ENCODE measurements around the gene UQCC2. TPM values are rescaled to one million over a fixed set of nuclear protein-coding genes. Genes with fewer than 3 reads are reported as not detected.

UQCC2 gene
- polyA plus RNA-seq, 1 of the 3 experiments (the other 2 are of a cell fraction): 59.0 TPM

- Histone ChIP-seq H3K36me3 (replicated peaks in 1 of 2; ENCODE audit: control insufficient read depth in 1 of 2, insufficient read depth in 2 of 2, low read length in 1 of 2) (no peaks in the 10 kb centered on the region), H2AFZ (ENCODE audit: low read depth) (no peak overlapping the region), H3K4me2 (no peak overlapping the region), H3F3A (replicated peaks; ENCODE audit: insufficient read depth) (no peaks in the 10 kb centered on the region), H3K27me3 (ENCODE audit: insufficient read depth) (peaks cover 60% of the 10 kb centered on the region), H3K9me3 (no peaks in the 10 kb centered on the region), H4K20me1 (ENCODE audit: insufficient read depth) (no peaks in the 10 kb centered on the region), H3K27ac (ENCODE audit: low read depth in 2 of 2, low read length in 1 of 2) (no peak overlapping the region), H3K9ac (no peak overlapping the region), H3K4me1 (ENCODE audit: control insufficient read depth in 1 of 2, insufficient read depth in 2 of 2, low read depth in 1 of 2, low read length in 1 of 2) (no peaks in the 10 kb centered on the region; a peak in 1 of 4 replicates), H3K79me2 (ENCODE audit: insufficient read depth) (no peaks in the 10 kb centered on the region), H3K9me2 (no peaks in the 10 kb centered on the region), H3K4me3 (ENCODE audit: low read depth in 2 of 2, low read length in 1 of 2) (no peak overlapping the region)
- TF ChIP-seq MEF2A (IDR thresholded peaks at IDR 0.05; ENCODE audit: borderline replicate concordance, low read depth) (no peak), TCF12 (IDR thresholded peaks at IDR 0.05) (no peak), JUND (IDR thresholded peaks at IDR 0.05) (no peak), TAF1 (IDR thresholded peaks at IDR 0.05; ENCODE audit: borderline replicate concordance, low read depth, low read length) (no peak), RAD21 (IDR thresholded peaks at IDR 0.05; ENCODE audit: low read length) (no peak), GATA2 (CRISPR knock-in tag; IDR thresholded peaks at IDR 0.05) (no peak), RCOR1 (IDR thresholded peaks at IDR 0.05; ENCODE audit: low read length) (no peak), PBX3 (IDR thresholded peaks at IDR 0.05) (no peak), FOSL2 (IDR thresholded peaks at IDR 0.05; ENCODE audit: borderline replicate concordance, low read depth) (no peak), USF2 (IDR thresholded peaks at IDR 0.05; ENCODE audit: borderline replicate concordance, low read depth, low read length) (no peak), ELF1 (IDR thresholded peaks at IDR 0.05) (no peak), SIN3A (IDR thresholded peaks at IDR 0.05; ENCODE audit: borderline replicate concordance, low read depth, low read length) (no peak), EZH2phosphoT487 (IDR thresholded peaks at IDR 0.05; ENCODE audit: borderline replicate concordance, low read depth) (no peak), USF1 (IDR thresholded peaks at IDR 0.05; ENCODE audit: borderline replicate concordance, low read depth) (no peak)
- 55% methylated on average over 7 of the region's 7 CpGs for WGBS (ENCODE audit: low lambda C conversion rate)
- CTCF ChIA-PET: interaction anchor here (1.0 to 8.2 kb wide), 6 partner anchors 10 to 42 kb away, joined by 3 to 59 read pairs (median 3); partner anchors contain the start of gene UQCC2
- DNase-seq: no peak
- POLR2A ChIA-PET: no interaction called here
Observed at GRCh38 chr6:33725891-33726673, 14.6 kb upstream of the UQCC2 start.

GRCh38 chr6:33725222-33725621 is 13.7 kb upstream of the UQCC2 start:
- Histone ChIP-seq H3F3A (replicated peaks; ENCODE audit: insufficient read depth) (no peaks in the 10 kb centered on the region), H3K9me3 (no peaks in the 10 kb centered on the region), H3K9me2 (no peaks in the 10 kb centered on the region), H3K27me3 (ENCODE audit: insufficient read depth) (peaks cover 66% of the 10 kb centered on the region), H3K9ac (no peak overlapping the region), H3K4me2 (no peak overlapping the region), H3K4me3 (ENCODE audit: low read depth in 2 of 2, low read length in 1 of 2) (no peak overlapping the region), H3K4me1 (ENCODE audit: control insufficient read depth in 1 of 2, insufficient read depth in 2 of 2, low read depth in 1 of 2, low read length in 1 of 2) (no peaks in the 10 kb centered on the region; a peak in 1 of 4 replicates), H2AFZ (ENCODE audit: low read depth) (no peak overlapping the region), H4K20me1 (ENCODE audit: insufficient read depth) (no peaks in the 10 kb centered on the region), H3K79me2 (ENCODE audit: insufficient read depth) (no peaks in the 10 kb centered on the region), H3K36me3 (replicated peaks in 1 of 2; ENCODE audit: control insufficient read depth in 1 of 2, insufficient read depth in 2 of 2, low read length in 1 of 2) (no peaks in the 10 kb centered on the region), H3K27ac (ENCODE audit: low read depth in 2 of 2, low read length in 1 of 2) (no peak overlapping the region)
- CTCF ChIA-PET: interaction anchor here (1.0 to 8.2 kb wide), 3 partner anchors 9 to 22 kb away, joined by 3 to 59 read pairs (median 3); no protein-coding TSS in a partner anchor
- POLR2A ChIA-PET: no interaction called here
- no peak for DNase-seq
- 86% methylated on average over 11 of the region's 14 CpGs for WGBS (ENCODE audit: low lambda C conversion rate)
- TF ChIP-seq RXRA (IDR thresholded peaks at IDR 0.05; ENCODE audit: borderline replicate concordance, low read depth) (no peak), USF2 (IDR thresholded peaks at IDR 0.05; ENCODE audit: borderline replicate concordance, low read depth, low read length) (no peak), SMC3 (IDR thresholded peaks at IDR 0.05; ENCODE audit: low read depth, low read length) (no peak), NRF1 (IDR thresholded peaks at IDR 0.05; ENCODE audit: low read depth, low read length) (no peak), GATA2 (CRISPR knock-in tag; IDR thresholded peaks at IDR 0.05) (no peak), REST (IDR thresholded peaks at IDR 0.05; ENCODE audit: low read depth, low read length) (no peak), MAX (IDR thresholded peaks at IDR 0.05; ENCODE audit: low read depth) (no peak), CHD2 (IDR thresholded peaks at IDR 0.05; ENCODE audit: low read length, partially characterized antibody) (no peak)

All from SK-N-SH (cell line).